ENCODE results near the gene CNOT6L. TPM values are rescaled to one million over a fixed set of nuclear protein-coding genes. Genes with fewer than 3 reads are reported as not detected.
"Not testable (repeated sequence)": the region's sequence is repeated elsewhere in the genome, so short reads cannot be mapped to it uniquely, and the experiment has no call there.

Gene CNOT6L
- total RNA-seq (100 to 1,000 TPM; 111 to 212 (median 143) TPM), polyA plus RNA-seq (10 to 100 TPM; 50.5 to 52.3 TPM), total RNA-seq (249 reads per million, percentile 95 among the genes with 10 or more reads in this experiment)

DNA sequence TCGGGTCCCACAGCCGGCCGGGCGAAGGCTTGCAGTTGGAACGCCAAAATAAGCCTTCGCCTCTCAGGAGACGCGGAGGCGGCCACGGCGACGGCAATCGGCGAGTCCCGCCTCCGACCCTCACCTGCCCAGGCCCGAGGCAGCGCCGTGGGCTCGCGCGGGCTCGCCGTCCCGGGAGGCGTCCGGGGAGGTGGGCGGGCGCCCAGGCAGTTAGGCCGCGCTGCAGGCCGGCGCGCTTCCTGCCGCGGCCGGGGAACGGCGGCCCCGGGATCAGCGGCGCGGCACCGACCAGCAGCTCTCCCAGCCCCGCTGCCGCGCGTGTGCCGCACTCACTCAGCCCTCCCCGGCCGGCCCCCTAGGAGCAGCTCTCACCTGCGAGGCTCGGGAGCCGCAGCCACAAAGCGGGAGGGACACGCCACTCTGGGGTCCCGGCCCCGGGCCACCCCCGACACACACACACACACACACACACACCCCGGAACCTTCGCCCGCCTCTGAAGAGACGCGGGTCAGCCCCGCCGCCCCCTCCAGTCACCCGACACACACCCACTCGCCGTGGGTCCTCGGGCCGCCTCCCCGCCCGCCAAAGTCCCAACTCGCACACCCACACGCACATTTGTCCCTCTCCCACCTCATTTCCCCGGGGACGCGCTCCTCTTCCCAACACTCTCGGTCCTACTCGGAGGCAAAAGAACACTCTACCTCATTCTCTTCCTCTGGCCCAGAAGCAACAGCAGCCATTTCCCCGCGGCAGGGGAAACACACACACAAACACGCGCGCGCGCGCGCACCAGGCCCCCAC is at the start of gene CNOT6L:
TSS of gene CNOT6L (minus strand) at position 767 of the 802 bp plus-strand sequence. CDS start at position 707, 60 bp downstream.
- intact Hi-C loops (cut with micrococcal nuclease): loop anchor here (1.0 to 5.0 kb wide), 4 partner anchors 18 to 742 kb away; partner anchors contain the start of gene CCNI (in 1 of the 2)
- CTCF ChIA-PET: interaction anchor here (0.7 to 2.3 kb wide), 6 partner anchors 24 to 134 kb away, joined by 3 to 19 read pairs (median 4); partner anchors contain the start of gene MRPL1
- POLR2A ChIA-PET: interaction anchor here (0.7 to 6.4 kb wide), 14 partner anchors 9 to 748 kb away, joined by 3 to 531 read pairs (median 4); partner anchors contain the start of gene MRPL1

DNA sequence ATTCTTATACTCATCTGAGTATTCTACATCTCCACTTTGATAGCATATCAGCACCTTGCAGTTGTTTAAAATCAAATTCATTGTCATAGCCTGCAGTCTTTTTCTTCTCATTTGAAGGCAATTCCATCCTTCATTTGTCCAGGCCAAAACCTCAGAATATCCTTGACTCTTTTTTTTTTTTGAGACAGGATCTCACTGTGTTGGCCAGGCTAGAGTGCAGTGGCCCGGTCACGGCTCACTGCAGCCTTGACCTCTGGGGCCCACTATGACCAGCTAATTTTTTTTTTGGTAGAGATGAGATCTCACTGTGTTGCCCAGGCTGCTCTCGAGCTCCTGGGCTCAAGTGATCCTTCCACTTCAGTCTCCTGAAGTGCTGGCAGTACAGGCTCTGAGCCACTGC is 46.1 kb upstream of the CNOT6L start:
- peak overlapping the region in 3 of 9 donors; percentile 51 to 75 (median 52) for H3K27ac Mint-ChIP-seq
- Histone ChIP-seq H3K27me3 (ENCODE audit: control insufficient read depth in 2 of 2, insufficient read depth in 2 of 2, low read length in 2 of 2) (no peaks in the 10 kb centered on the region), H3K9me3 (ENCODE audit: control insufficient read depth in 2 of 3, low read length in 3 of 3) (no peaks in the 10 kb centered on the region), H3K27ac (ENCODE audit: low read depth, low read length) (no peak overlapping the region), H3K4me3 (ENCODE audit: low read length) (no peak overlapping the region), H3K4me1 (ENCODE audit: control insufficient read depth in 2 of 2, insufficient read depth in 2 of 2, low read length in 2 of 2) (peaks cover 16 to 31% of the 10 kb centered on the region in 2 donors), H3K36me3 (ENCODE audit: control insufficient read depth in 2 of 3, insufficient read depth in 3 of 3, low read length in 3 of 3) (peaks cover 0 to 4% (median 0%) of the 10 kb centered on the region in 3 experiments)
- ChIA-PET CTCF (interaction anchor here (0.6 kb wide), 1 partner anchor 48 kb away, joined by 3 read pairs; no protein-coding TSS in a partner anchor), POLR2A (interaction anchor here (14.2 kb wide), 1 partner anchor 46 kb away, joined by 531 read pairs; the partner anchor contains the start of gene CNOT6L)
- H3K9me3 Mint-ChIP-seq: peaks cover 0 to 10% (median 0%) of the 10 kb centered on the region in 11 donors
- peak overlapping the region in 5 of 10 donors; percentile 3 to 47 (median 18) for H3K4me3 Mint-ChIP-seq
- DNase-seq (no peak), ATAC-seq (no peak)
- H3K4me1 Mint-ChIP-seq: peaks cover 47 to 83% (median 69%) of the 10 kb centered on the region in 7 donors
- H3K36me3 Mint-ChIP-seq: peaks cover 7 to 19% (median 10%) of the 10 kb centered on the region in 5 donors
- intact Hi-C loops (cut with micrococcal nuclease): loop anchor here in 1 of 2 donors (2.0 kb wide), 1 partner anchor 14 kb away; no protein-coding TSS in a partner anchor
- peaks cover 0 to 4% (median 0%) of the 10 kb centered on the region in 5 donors for H3K27me3 Mint-ChIP-seq

More for the DNA sequence above, at the start of gene CNOT6L:
- Mint-ChIP-seq H3K27ac (peak within 1 kb of the TSS; percentile 95 to 100 (median 99)), H3K27me3 (peaks cover 0 to 2% (median 0%) of the 10 kb centered on the region in 5 donors), H3K36me3 (peaks cover 0 to 25% (median 10%) of the 10 kb centered on the region in 5 donors), H3K4me1 (peaks cover 43 to 76% (median 60%) of the 10 kb centered on the region in 7 donors), H3K4me3 (peak within 1 kb of the TSS; percentile 95 to 100 (median 99)), H3K9me3 (peaks cover 0 to 11% (median 0%) of the 10 kb centered on the region in 11 donors)
- peak within 1 kb of the TSS; percentile 100 for H3K27ac ChIP-seq (ENCODE audit: low read depth, low read length)
- peaks cover 0 to 11% (median 0%) of the 10 kb centered on the region in 3 experiments for H3K36me3 ChIP-seq (ENCODE audit: control insufficient read depth in 2 of 3, insufficient read depth in 3 of 3, low read length in 3 of 3)
- H3K9me3 ChIP-seq (ENCODE audit: control insufficient read depth in 2 of 3, low read length in 3 of 3): no peaks in the 10 kb centered on the region
- ATAC-seq (peak; percentile 8), DNase-seq (peak in 8 of 9 donors; percentile 28 to 94 (median 84))
- peak within 1 kb of the TSS; percentile 93 for H3K4me3 ChIP-seq (ENCODE audit: low read length)
- peaks cover 43 to 50% of the 10 kb centered on the region in 2 donors for H3K4me1 ChIP-seq (ENCODE audit: control insufficient read depth in 2 of 2, insufficient read depth in 2 of 2, low read length in 2 of 2)
- H3K27me3 ChIP-seq (ENCODE audit: control insufficient read depth in 2 of 2, insufficient read depth in 2 of 2, low read length in 2 of 2): no peaks in the 10 kb centered on the region

DNA sequence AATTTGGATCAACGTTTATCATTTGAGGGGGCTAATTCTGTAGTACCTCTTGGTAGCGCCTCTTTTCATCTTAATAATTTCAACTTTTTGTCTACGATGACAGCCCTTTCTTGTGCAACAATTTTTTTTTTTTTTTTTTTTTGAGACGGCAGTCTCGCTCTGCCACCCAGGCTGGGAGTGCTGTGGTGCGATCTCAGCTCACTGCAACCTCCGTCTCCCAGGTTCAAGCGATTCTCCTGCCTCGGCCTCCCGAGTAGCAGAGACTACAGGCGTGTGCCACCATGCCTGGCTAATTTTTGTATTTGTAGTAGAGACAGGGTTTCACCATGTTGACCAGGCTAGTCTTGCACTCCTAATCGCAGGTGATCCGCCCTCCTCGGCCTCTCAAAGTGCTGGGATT is 44.2 kb upstream of the CNOT6L start:
- CTCF ChIA-PET; H3K9me3 Mint-ChIP-seq; H3K9me3 ChIP-seq (ENCODE audit: control insufficient read depth in 2 of 3, low read length in 3 of 3); ATAC-seq; H3K27me3 Mint-ChIP-seq; H3K36me3 ChIP-seq (ENCODE audit: control insufficient read depth in 2 of 3, insufficient read depth in 3 of 3, low read length in 3 of 3); H3K27me3 ChIP-seq (ENCODE audit: control insufficient read depth in 2 of 2, insufficient read depth in 2 of 2, low read length in 2 of 2): not testable (repeated sequence)
- peak overlapping the region; percentile 76 for H3K4me3 ChIP-seq (ENCODE audit: low read length)
- H3K4me3 Mint-ChIP-seq: peak overlapping the region; percentile 92 to 99 (median 96)
- peaks cover 35 to 83% (median 66%) of the 10 kb centered on the region in 7 donors for H3K4me1 Mint-ChIP-seq
- DNase-seq: peak in 5 of 9 donors; percentile 16 to 41 (median 30)
- H3K36me3 Mint-ChIP-seq: peaks cover 7 to 13% (median 9%) of the 10 kb centered on the region in 5 donors
- H3K4me1 ChIP-seq (ENCODE audit: control insufficient read depth in 2 of 2, insufficient read depth in 2 of 2, low read length in 2 of 2): peaks cover 18 to 31% of the 10 kb centered on the region in 2 donors
- peak overlapping the region; percentile 97 to 100 (median 99) for H3K27ac Mint-ChIP-seq
- POLR2A ChIA-PET: interaction anchor here (0.7 to 14.2 kb wide), 4 partner anchors 12 to 80 kb away, joined by 3 to 531 read pairs (median 42); partner anchors contain the start of gene CNOT6L
- H3K27ac ChIP-seq (ENCODE audit: low read depth, low read length): peak overlapping the region; percentile 99
- intact Hi-C loops (cut with micrococcal nuclease): loop anchor here (2.0 to 5.0 kb wide), 6 partner anchors 121 to 1715 kb away; partner anchors contain the start of genes CCNG2 (in 2 of the 2), NUP54 (in 1 of the 2) and PAQR3 (in 1 of the 2)

DNA sequence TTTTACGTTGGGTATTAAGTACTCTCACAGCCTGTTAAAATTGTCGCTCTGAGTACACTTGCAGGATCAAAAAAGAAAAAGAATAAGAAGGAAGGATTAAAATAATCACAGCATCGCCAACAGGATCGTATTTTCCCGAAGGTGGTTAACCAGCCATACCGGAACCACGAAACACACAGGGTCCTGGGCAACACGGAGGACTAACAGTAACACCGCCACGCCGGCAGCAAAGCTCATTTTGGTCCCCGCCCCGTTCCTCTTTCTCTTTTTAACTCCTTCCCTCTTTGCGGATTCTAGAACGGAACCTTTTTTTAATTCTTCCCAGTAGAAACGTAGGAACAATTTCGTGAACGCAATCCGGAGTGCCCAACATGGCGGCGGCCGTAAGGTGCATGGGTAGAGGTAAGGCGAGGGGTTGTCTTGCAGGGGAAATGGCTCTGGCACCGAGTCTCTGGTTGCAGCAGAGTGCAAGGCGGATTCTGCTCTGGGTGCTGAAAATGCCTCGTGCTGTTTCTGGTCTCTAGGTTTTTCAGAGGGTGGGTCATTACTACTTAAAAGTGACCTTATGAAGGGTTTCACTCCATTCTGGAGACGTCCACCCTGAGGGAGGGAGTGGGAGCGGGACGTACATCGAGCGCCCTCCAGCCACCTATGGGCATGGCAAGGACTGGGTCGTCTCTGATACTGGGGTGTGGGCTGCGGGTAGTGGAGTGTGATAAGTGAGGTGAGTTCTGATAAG is 43.5 kb upstream of the CNOT6L start, which contains the start of gene MRPL1:
TSS of gene MRPL1 (plus strand) at position 353 of the 739 bp plus-strand sequence. CDS start at position 372, 19 bp downstream.
- Histone ChIP-seq H3K9me3 (ENCODE audit: control insufficient read depth in 2 of 3, low read length in 3 of 3) (no peaks in the 10 kb centered on the region), H3K36me3 (ENCODE audit: control insufficient read depth in 2 of 3, insufficient read depth in 3 of 3, low read length in 3 of 3) (no peaks in the 10 kb centered on the region), H3K27me3 (ENCODE audit: control insufficient read depth in 2 of 2, insufficient read depth in 2 of 2, low read length in 2 of 2) (no peaks in the 10 kb centered on the region), H3K27ac (ENCODE audit: low read depth, low read length) (peak within 1 kb of the TSS; percentile 99), H3K4me3 (ENCODE audit: low read length) (peak within 1 kb of the TSS; percentile 76), H3K4me1 (ENCODE audit: control insufficient read depth in 2 of 2, insufficient read depth in 2 of 2, low read length in 2 of 2) (peaks cover 24 to 31% of the 10 kb centered on the region in 2 donors)
- H3K4me3 Mint-ChIP-seq: peak within 1 kb of the TSS; percentile 92 to 99 (median 96)
- ChIA-PET POLR2A (interaction anchor here (0.6 to 14.2 kb wide), 26 partner anchors 9 to 1721 kb away, joined by 3 to 531 read pairs (median 4); partner anchors contain the start of gene CNOT6L), CTCF (interaction anchor here (0.7 to 4.2 kb wide), 7 partner anchors 9 to 49 kb away, joined by 4 to 29 read pairs (median 6); partner anchors contain the start of gene CNOT6L)
- H3K27ac Mint-ChIP-seq: peak within 1 kb of the TSS; percentile 97 to 100 (median 99)
- peaks cover 0 to 4% (median 0%) of the 10 kb centered on the region in 5 donors for H3K27me3 Mint-ChIP-seq
- peaks cover 7 to 13% (median 9%) of the 10 kb centered on the region in 5 donors for H3K36me3 Mint-ChIP-seq
- peaks cover 33 to 88% (median 71%) of the 10 kb centered on the region in 7 donors for H3K4me1 Mint-ChIP-seq
- intact Hi-C loops (cut with micrococcal nuclease): loop anchor here (1.0 to 5.0 kb wide), 14 partner anchors 8 to 1714 kb away; partner anchors contain the start of genes CCNG2 (in 2 of the 2), NUP54 (in 2 of the 2), CCNI (in 1 of the 2) and PAQR3 (in 1 of the 2)
- H3K9me3 Mint-ChIP-seq: peaks cover 0 to 10% (median 0%) of the 10 kb centered on the region in 11 donors
- ATAC-seq (peak; percentile 87), DNase-seq (peak; percentile 68 to 95 (median 92))

DNA sequence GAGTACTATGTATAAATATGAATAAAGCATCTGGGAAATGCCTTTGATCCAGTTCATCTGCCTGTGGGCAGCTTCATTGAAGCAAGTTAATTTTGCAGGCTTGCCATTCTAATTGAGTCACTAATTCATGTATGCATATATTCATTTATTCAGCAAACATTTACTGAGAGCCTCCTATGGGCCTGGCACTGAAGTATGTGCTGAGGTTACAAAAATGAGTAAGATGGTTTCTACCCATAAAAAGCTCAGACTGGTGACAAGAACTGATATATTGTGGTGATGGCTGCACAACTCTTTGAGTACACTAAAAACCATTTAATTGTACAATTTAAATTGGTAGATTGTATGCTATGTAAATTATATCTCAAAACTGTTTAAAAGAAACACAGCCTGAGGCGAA is 42.3 kb upstream of the CNOT6L start:
- peak; percentile 8 for ATAC-seq
- CTCF ChIA-PET: interaction anchor here (1.0 to 4.2 kb wide), 7 partner anchors 8 to 61 kb away, joined by 3 to 29 read pairs (median 6); partner anchors contain the start of gene CNOT6L

More for the DNA sequence above, 42.3 kb upstream of the CNOT6L start:
- H3K27me3 ChIP-seq (ENCODE audit: control insufficient read depth in 2 of 2, insufficient read depth in 2 of 2, low read length in 2 of 2): no peaks in the 10 kb centered on the region
- DNase-seq: no peak
- no peaks in the 10 kb centered on the region for H3K36me3 ChIP-seq (ENCODE audit: control insufficient read depth in 2 of 3, insufficient read depth in 3 of 3, low read length in 3 of 3)
- H3K4me1 ChIP-seq (ENCODE audit: control insufficient read depth in 2 of 2, insufficient read depth in 2 of 2, low read length in 2 of 2): peaks cover 35 to 40% of the 10 kb centered on the region in 2 donors
- intact Hi-C loops (cut with micrococcal nuclease): loop anchor here in 1 of 2 donors (5.0 kb wide), 1 partner anchor 119 kb away; no protein-coding TSS in a partner anchor
- H3K27ac ChIP-seq (ENCODE audit: low read depth, low read length): peak overlapping the region; percentile 99
- Mint-ChIP-seq H3K27me3 (peaks cover 0 to 4% (median 0%) of the 10 kb centered on the region in 5 donors), H3K4me1 (peaks cover 36 to 90% (median 73%) of the 10 kb centered on the region in 7 donors), H3K4me3 (peak overlapping the region; percentile 92 to 99 (median 96)), H3K36me3 (peaks cover 4 to 7% (median 6%) of the 10 kb centered on the region in 5 donors), H3K9me3 (peaks cover 0 to 10% (median 0%) of the 10 kb centered on the region in 11 donors), H3K27ac (peak overlapping the region; percentile 97 to 100 (median 99))
- no peaks in the 10 kb centered on the region for H3K9me3 ChIP-seq (ENCODE audit: control insufficient read depth in 2 of 3, low read length in 3 of 3)
- H3K4me3 ChIP-seq (ENCODE audit: low read length): peak overlapping the region; percentile 76
- POLR2A ChIA-PET: interaction anchor here (0.7 to 14.2 kb wide), 19 partner anchors 10 to 1720 kb away, joined by 3 to 531 read pairs (median 6); partner anchors contain the start of gene CNOT6L

All from naive thymus-derived CD4-positive, alpha-beta T cell (primary cell).